Mesenchymal stem cell (in vitro differentiated cells and primary cell): ENCODE results near the gene IFNGR1.

Experiments used
- DNase-seq: peaks from one replicate; pipeline ENCODE4 v3.0.0-alpha.2; 2013
- H2AFZ ChIP-seq: one replicate; pipeline ENCODE4 v1.6.1; 2013; ENCODE audit warnings: low read depth, mild to moderate bottlenecking, control low read depth, inconsistent platforms, low read length, moderate library complexity
- H2AK5ac ChIP-seq: 2 replicates; pipeline ENCODE4 v1.6.1; 2013; ENCODE audit warnings: low read length, moderate library complexity, mild to moderate bottlenecking, inconsistent platforms; ENCODE audit not compliant: severe bottlenecking
- H2BK120ac ChIP-seq: one replicate; pipeline ENCODE4 v1.6.1; 2013; ENCODE audit warnings: low read depth, mild to moderate bottlenecking, inconsistent platforms, low read length, moderate library complexity
- H2BK12ac ChIP-seq, 2 experiments: one replicate each; pipeline ENCODE4 v1.6.1; 2013; ENCODE audit warnings: inconsistent platforms in 2 of 2, low read length in 2 of 2, mild to moderate bottlenecking in 2 of 2, moderate library complexity in 2 of 2, control low read depth in 1 of 2
- H2BK15ac ChIP-seq: one replicate; pipeline ENCODE4 v1.6.1; 2013; ENCODE audit warnings: mild to moderate bottlenecking, low read depth, inconsistent platforms; ENCODE audit not compliant: poor library complexity, severe bottlenecking
- H2BK5ac ChIP-seq: 2 replicates; pipeline ENCODE4 v1.6.1; 2013; ENCODE audit warnings: low read depth, mild to moderate bottlenecking, low read length, control low read depth, inconsistent platforms; ENCODE audit not compliant: poor library complexity, severe bottlenecking
- H3K14ac ChIP-seq, 2 experiments: one replicate each; pipeline ENCODE4 v1.6.1; 2013; ENCODE audit warnings: inconsistent platforms in 2 of 2, low read length in 2 of 2, control low read depth in 1 of 2, mild to moderate bottlenecking in 1 of 2, moderate library complexity in 1 of 2
- H3K18ac ChIP-seq, 2 experiments: one replicate each; pipeline ENCODE4 v1.6.1; 2013; ENCODE audit warnings: inconsistent platforms in 2 of 2, low read length in 2 of 2, control low read depth in 1 of 2, low read depth in 1 of 2, mild to moderate bottlenecking in 1 of 2
- H3K23ac ChIP-seq, 2 experiments: one replicate each; pipeline ENCODE4 v1.6.1; 2013; ENCODE audit warnings: inconsistent platforms in 2 of 2, low read length in 2 of 2, mild to moderate bottlenecking in 2 of 2, moderate library complexity in 2 of 2, control low read depth in 1 of 2
- H3K27ac ChIP-seq: 2 replicates; pipeline ENCODE4 v1.5.1; 2013; ENCODE audit warnings: mild to moderate bottlenecking, moderate library complexity, low read length, control low read depth, inconsistent platforms; ENCODE audit not compliant: poor library complexity, severe bottlenecking
- H3K27me3 ChIP-seq, 2 experiments: 2 replicates each; pipeline versions ENCODE4 v1.6.1 to v1.7.0; 2013; ENCODE audit warnings: low read length in 2 of 2, mild to moderate bottlenecking in 2 of 2, moderate library complexity in 2 of 2, control low read depth in 1 of 2, inconsistent platforms in 1 of 2; ENCODE audit not compliant: control insufficient read depth in 1 of 2, insufficient read depth in 1 of 2
- H3K36me3 ChIP-seq, 2 experiments: 2 replicates each; pipeline versions ENCODE4 v1.6.1 to v1.7.0; 2013; ENCODE audit warnings: low read length in 2 of 2, control low read depth in 1 of 2, inconsistent platforms in 1 of 2, low read depth in 1 of 2, mild to moderate bottlenecking in 1 of 2; ENCODE audit not compliant: insufficient read depth in 2 of 2, control insufficient read depth in 1 of 2
- H3K4ac ChIP-seq, 2 experiments: one replicate each; pipeline ENCODE4 v1.6.1; 2013; ENCODE audit warnings: inconsistent platforms in 2 of 2, low read length in 2 of 2, mild to moderate bottlenecking in 2 of 2, moderate library complexity in 2 of 2, control low read depth in 1 of 2, low read depth in 1 of 2
- H3K4me1 ChIP-seq: 2 replicates; pipeline ENCODE4 v1.6.1; 2013; ENCODE audit warnings: low read depth, low read length, control low read depth; ENCODE audit not compliant: control insufficient read depth, insufficient read depth
- H3K4me2 ChIP-seq: 2 replicates; pipeline ENCODE4 v1.6.1; 2013; ENCODE audit warnings: low read length, mild to moderate bottlenecking, inconsistent platforms; ENCODE audit not compliant: poor library complexity, severe bottlenecking
- H3K4me3 ChIP-seq, 2 experiments: 2 replicates each; pipeline versions ENCODE4 v1.5.1 to v1.7.0; 2013; ENCODE audit warnings: low read length in 2 of 2, mild to moderate bottlenecking in 2 of 2, control low read depth in 1 of 2, low read depth in 1 of 2; ENCODE audit not compliant: insufficient read depth in 1 of 2
- H3K79me1 ChIP-seq: replicated peaks from 2 replicates; pipeline ENCODE4 v1.6.1; 2013; ENCODE audit warnings: mild to moderate bottlenecking, control low read depth, low read length, inconsistent platforms; ENCODE audit not compliant: poor library complexity, severe bottlenecking
- H3K9ac ChIP-seq: 2 replicates; pipeline ENCODE4 v1.7.0; 2013; ENCODE audit warnings: mild to moderate bottlenecking, low read length, moderate library complexity
- H3K9me3 ChIP-seq: 2 replicates; pipeline ENCODE4 v1.7.0; 2013; ENCODE audit warnings: mild to moderate bottlenecking, low read length; ENCODE audit not compliant: control insufficient read depth
- H4K8ac ChIP-seq: one replicate; pipeline ENCODE4 v1.6.1; 2013; ENCODE audit warnings: inconsistent platforms, mild to moderate bottlenecking, low read length, moderate library complexity
- H4K91ac ChIP-seq: one replicate; pipeline ENCODE4 v1.6.1; 2013; ENCODE audit warnings: mild to moderate bottlenecking, low read length, inconsistent platforms
- WGBS: methylation state at CpG from one replicate; pipeline ENCODE4 v1.1.7; 2013; ENCODE audit warnings: mixed read lengths; 5-methylcytosine and 5-hydroxymethylcytosine counted together

IFNGR1 gene

GRCh38 chr6:137188855-137189254 is 30.3 kb downstream of the IFNGR1 start:
- H3K27ac ChIP-seq = no peak overlapping the region
- no peaks in the 10 kb centered on the region for H3K27me3 ChIP-seq
- no peak overlapping the region for H3K4me2 ChIP-seq
- H3K4me1 ChIP-seq = no peaks in the 10 kb centered on the region
- peaks cover 48% of the 10 kb centered on the region for H3K9me3 ChIP-seq
- no peak overlapping the region for H3K9ac ChIP-seq
- H3K18ac ChIP-seq = no peak overlapping the region
- no peak overlapping the region for H2BK5ac ChIP-seq
- no peaks in the 10 kb centered on the region for H3K79me1 ChIP-seq
- no peak overlapping the region for H2BK15ac ChIP-seq
- DNase-seq = peak; percentile 5
- no peak overlapping the region for H3K23ac ChIP-seq
- no peak overlapping the region for H2AK5ac ChIP-seq
- no peak overlapping the region for H3K4ac ChIP-seq
- no peak overlapping the region for H4K8ac ChIP-seq
- 50% methylated on average over 1 of the region's 5 CpGs for WGBS
- no peaks in the 10 kb centered on the region for H3K36me3 ChIP-seq
- H4K91ac ChIP-seq = no peak overlapping the region
- H3K4me3 ChIP-seq = no peak overlapping the region
- no peak overlapping the region for H2BK12ac ChIP-seq
- no peak overlapping the region for H3K14ac ChIP-seq
- no peak overlapping the region for H2AFZ ChIP-seq
- H2BK120ac ChIP-seq = no peak overlapping the region

GRCh38 chr6:137185290-137185689 is 33.9 kb downstream of the IFNGR1 start:
- Histone ChIP-seq H3K79me1 (no peaks in the 10 kb centered on the region), H3K27ac (no peak overlapping the region), H2BK120ac (no peak overlapping the region), H3K36me3 (no peaks in the 10 kb centered on the region), H4K8ac (no peak overlapping the region), H2BK15ac (no peak overlapping the region), H3K9ac (no peak overlapping the region), H2AK5ac (no peak overlapping the region), H3K4me1 (no peaks in the 10 kb centered on the region), H3K9me3 (peaks cover 82% of the 10 kb centered on the region), H3K14ac (no peak overlapping the region), H3K4me2 (no peak overlapping the region), H3K4ac (no peak overlapping the region), H4K91ac (no peak overlapping the region), H2AFZ (no peak overlapping the region), H3K27me3 (no peaks in the 10 kb centered on the region), H3K23ac (no peak overlapping the region), H2BK5ac (no peak overlapping the region), H2BK12ac (no peak overlapping the region), H3K4me3 (peak overlapping the region in 1 of 2 experiments; percentile 11), H3K18ac (no peak overlapping the region)
- 75% methylated on average over 3 of the region's 3 CpGs for WGBS
- DNase-seq = no peak

- Histone ChIP-seq H3K4me1 (no peaks in the 10 kb centered on the region), H3K14ac (no peak overlapping the region), H3K27me3 (no peaks in the 10 kb centered on the region), H3K4me2 (no peak overlapping the region), H3K4ac (no peak overlapping the region), H3K23ac (no peak overlapping the region), H2AK5ac (no peak overlapping the region), H3K9me3 (peaks cover 84% of the 10 kb centered on the region), H4K91ac (no peak overlapping the region), H3K4me3 (no peak overlapping the region), H3K36me3 (no peaks in the 10 kb centered on the region), H3K18ac (no peak overlapping the region), H2BK5ac (no peak overlapping the region), H2BK15ac (no peak overlapping the region), H3K79me1 (no peaks in the 10 kb centered on the region), H4K8ac (no peak overlapping the region), H2BK12ac (no peak overlapping the region), H3K27ac (no peak overlapping the region), H3K9ac (no peak overlapping the region), H2AFZ (no peak overlapping the region), H2BK120ac (no peak overlapping the region)
- DNase-seq = no peak
Measured at GRCh38 chr6:137182654-137183073, 36.5 kb downstream of the IFNGR1 start.

- no peak overlapping the region for H3K4me3 ChIP-seq
- no peak overlapping the region for H4K91ac ChIP-seq
- H2AFZ ChIP-seq = no peak overlapping the region
- no peak overlapping the region for H2BK5ac ChIP-seq
- no peak overlapping the region for H3K23ac ChIP-seq
- no peaks in the 10 kb centered on the region for H3K79me1 ChIP-seq
- H2BK15ac ChIP-seq = no peak overlapping the region
- no peak overlapping the region for H2AK5ac ChIP-seq
- H3K18ac ChIP-seq = no peak overlapping the region
- H3K27me3 ChIP-seq = no peaks in the 10 kb centered on the region
- WGBS = 14% methylated on average over 1 of the region's 3 CpGs
- no peak overlapping the region for H3K4ac ChIP-seq
- H3K9ac ChIP-seq = no peak overlapping the region
- no peak overlapping the region for H3K27ac ChIP-seq
- peaks cover 78% of the 10 kb centered on the region for H3K9me3 ChIP-seq
- no peak overlapping the region for H2BK12ac ChIP-seq
- no peak overlapping the region for H3K14ac ChIP-seq
- H2BK120ac ChIP-seq = no peak overlapping the region
- no peak for DNase-seq
- no peak overlapping the region for H4K8ac ChIP-seq
- H3K36me3 ChIP-seq = no peaks in the 10 kb centered on the region
- H3K4me2 ChIP-seq = no peak overlapping the region
- H3K4me1 ChIP-seq = no peaks in the 10 kb centered on the region
Measured at GRCh38 chr6:137181891-137182653, 37.1 kb downstream of the IFNGR1 start.
